ENCODE data around the gene CNKSR2.
"Not testable (repeated sequence)": the region's sequence is repeated elsewhere in the genome, so short reads cannot be mapped to it uniquely, and the experiment has no call there.

CNKSR2 gene

DNA sequence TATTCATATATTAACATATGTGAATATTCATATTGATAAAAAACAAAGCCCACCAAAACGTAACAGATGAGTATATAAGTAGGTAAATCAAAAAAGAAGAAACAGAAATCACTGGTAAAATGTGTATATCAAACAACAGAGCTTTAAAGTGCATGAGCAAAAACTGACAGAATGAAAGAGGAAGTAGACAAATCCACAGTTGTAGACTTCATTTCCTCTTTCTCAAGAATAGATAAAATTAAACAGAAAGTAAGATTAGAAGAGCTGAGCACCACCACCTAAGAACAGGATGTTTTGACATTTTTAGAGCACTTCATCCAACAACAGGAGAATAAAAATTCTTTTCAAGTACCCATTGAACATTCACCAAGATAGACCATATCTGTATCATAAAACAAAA, 64.6 kb downstream of the CNKSR2 start:
- FAIRE-seq = no peak

DNA sequence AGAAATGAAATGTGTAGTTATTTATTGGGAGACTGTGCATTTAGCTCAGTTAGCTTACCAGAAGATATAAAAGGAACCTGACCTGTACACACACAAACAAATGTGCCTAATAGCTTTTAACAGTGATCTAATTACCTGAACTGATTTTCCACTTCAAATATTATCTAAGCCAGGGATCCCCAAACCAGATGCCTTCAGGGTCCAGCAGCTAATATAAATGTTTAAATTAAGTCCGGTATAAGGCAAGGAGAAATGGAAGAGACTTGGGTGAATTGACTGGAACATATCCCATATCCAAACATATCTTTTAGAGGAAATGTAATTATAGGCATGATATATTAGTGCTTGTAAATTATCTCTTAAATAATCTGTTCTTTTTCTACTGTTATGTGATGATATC, 66.7 kb downstream of the CNKSR2 start:
- no peak for DNase-seq (ENCODE audit: low spot score)
- FAIRE-seq = no peak

More for the DNA sequence above, 64.6 kb downstream of the CNKSR2 start:
- no peak for DNase-seq (ENCODE audit: low spot score)

DNA sequence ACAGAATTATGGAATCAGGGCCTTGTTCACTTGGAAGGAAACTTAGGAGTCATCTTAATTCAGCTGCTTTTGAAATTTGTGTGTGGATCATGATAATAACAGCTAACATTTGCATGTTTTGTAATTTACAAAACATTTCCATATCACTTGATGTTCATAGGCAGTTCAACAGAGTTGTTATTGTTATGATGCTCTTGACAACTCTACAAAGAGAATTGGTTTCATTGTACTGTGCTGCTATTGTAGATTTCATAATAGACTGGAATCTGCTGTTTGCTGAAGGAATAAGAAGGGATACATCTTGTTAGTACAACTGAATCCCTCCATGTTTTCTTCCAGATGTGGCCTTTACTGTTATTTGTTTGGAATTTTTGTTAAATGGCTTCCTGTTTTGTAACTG, 83.5 kb downstream of the CNKSR2 start:
- DNase-seq (ENCODE audit: low spot score) (no peak), FAIRE-seq (no peak)

DNA sequence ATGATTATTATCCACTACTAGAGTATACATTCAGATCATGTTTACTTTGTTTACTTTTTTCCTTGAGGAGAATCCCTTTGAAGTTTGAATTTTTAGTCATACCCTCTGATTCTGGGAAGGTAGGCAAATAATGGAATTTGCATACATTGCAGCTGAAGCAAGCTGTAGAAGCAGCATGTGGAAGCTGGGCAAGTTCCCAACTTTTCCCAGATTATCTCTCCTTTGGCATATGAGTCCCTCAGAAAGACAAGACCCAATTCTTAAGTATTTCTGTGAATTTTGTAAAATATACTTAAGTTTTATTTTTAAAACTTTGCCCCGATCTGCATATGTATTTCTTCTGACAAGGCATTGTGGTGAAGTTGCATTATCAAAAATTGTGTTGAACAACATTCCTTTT, 94.9 kb downstream of the CNKSR2 start:
- DNase-seq (ENCODE audit: low spot score) (no peak), FAIRE-seq (no peak)

DNA sequence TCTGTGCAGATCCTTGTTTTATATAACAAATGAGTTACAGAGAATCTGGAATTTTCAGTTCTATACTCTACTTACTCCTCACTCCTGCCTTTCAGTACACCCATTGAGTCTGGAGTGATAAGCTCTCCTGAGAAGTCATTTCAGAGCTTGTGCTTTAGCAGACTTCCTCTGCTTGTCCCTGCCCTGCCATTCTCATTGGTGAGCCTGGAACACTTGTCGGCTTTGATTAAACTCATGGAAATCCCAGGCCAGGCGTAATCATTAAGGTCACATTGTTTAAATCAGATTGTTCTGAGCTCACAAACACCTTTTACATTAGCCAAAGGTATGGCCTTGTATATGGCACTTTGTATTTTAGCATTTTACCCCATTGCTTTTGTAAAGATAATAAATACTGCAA, 102.7 kb downstream of the CNKSR2 start:
- FAIRE-seq = no peak
- DNase-seq (ENCODE audit: low spot score) = no peak

DNA sequence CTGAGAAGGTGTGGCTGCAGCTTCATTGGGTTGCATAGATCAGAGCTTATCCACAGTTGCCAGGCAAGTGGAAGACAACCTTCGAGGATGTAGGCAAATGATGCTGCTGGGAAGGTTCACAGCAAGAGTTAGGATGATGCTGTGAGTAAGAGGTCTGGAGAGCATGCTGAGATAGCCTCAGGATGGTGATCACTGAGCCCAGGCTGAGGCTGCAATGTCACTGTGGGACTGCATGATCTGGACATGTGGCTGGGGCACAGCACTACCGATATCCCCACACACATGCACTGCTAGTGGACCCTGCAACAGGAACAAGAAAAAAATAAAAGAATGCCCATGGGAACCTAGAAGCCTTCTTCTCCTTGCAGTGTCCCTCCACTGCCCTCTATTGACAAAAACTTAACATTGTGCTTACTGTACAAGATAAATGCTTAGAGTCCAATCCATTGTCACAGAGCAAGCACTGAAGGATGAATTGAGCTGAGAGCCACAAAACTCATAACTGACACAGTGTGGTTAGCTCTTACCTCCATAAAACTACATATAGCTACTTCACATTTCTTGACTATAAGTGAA, 105.6 kb downstream of the CNKSR2 start:
- FAIRE-seq = no peak

DNA sequence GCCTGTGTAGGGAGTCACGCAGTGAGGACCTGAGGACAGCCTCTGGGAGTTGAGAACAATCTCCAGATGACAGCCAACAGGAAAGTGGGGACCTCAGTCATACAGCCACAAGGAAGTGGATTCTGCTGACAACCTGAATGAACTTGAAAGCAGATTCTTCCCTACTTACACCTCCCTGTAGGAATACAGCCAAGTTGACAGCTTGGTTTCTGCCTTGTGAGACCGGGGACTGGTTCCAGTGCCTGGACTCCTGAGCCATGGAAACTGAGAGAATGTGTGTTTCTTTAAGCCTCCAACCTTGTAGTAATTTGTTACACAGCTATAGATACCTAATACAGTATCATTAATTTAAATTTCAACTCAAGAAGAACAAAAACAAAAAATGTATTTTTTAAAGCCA, 107.5 kb downstream of the CNKSR2 start:
- FAIRE-seq = no peak

More for the DNA sequence above, 105.6 kb downstream of the CNKSR2 start:
- DNase-seq (ENCODE audit: low spot score) = peak; percentile 4

DNA sequence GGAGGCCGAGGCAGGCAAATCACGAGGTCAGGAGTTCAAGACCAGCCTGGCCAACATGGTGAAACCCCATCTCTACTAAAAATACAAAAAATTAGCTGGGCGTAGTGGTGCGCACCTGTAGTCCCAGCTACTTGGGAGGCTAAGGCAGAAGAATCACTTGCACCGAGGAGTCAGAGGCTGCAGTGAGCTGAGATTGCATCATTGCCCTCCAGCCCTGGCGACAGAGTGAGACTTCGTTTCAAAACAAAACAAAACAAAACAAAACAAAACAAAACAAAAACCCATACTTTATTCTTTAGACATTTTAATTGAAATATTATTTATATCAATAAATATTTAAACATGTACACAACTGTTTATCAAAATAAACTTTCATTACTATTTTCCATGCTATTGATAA, 109.8 kb downstream of the CNKSR2 start:
- not testable (repeated sequence) for FAIRE-seq; DNase-seq (ENCODE audit: low spot score)

More for the DNA sequence above, 107.5 kb downstream of the CNKSR2 start:
- no peak for DNase-seq (ENCODE audit: low spot score)

DNA sequence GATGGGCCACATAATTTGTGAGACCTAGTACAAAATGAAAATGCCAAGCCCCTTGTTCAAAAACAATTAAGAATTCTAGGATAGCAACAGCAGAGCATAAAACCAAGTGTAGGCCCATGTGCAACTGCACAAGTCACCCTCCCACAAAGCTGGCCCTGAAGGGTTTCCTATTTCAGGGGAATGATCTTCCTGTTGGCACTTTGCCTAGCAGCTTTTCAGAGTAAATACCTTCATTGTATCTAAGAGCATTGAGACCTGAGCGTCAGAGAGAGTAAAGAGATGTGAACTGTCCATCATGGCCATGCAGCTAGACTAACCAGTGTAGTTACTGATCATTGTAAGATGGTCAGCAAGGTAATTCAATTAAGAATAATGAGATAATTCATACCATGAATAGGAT, 113.6 kb downstream of the CNKSR2 start:
- DNase-seq (ENCODE audit: low spot score) = no peak
- FAIRE-seq = no peak

DNA sequence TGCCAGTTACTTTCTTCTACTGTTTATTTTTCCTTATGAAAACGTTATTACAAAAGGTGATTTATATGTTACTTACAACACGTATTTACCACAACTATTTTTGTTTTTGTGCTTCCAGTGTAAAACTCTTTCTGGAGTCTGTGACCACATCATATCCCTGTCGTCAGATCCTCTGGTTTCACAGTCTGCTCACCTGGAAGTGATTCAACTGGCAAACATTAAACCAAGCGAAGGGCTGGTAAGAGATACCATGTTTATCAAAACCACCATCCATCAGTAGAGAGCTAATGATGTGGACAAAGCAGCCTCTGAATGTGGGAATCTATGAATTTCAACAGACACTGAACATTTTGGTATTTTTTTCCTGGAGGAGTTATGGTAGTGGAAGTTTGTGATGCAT, 116.1 kb downstream of the CNKSR2 start:
- FAIRE-seq (no peak), DNase-seq (ENCODE audit: low spot score) (no peak)

DNA sequence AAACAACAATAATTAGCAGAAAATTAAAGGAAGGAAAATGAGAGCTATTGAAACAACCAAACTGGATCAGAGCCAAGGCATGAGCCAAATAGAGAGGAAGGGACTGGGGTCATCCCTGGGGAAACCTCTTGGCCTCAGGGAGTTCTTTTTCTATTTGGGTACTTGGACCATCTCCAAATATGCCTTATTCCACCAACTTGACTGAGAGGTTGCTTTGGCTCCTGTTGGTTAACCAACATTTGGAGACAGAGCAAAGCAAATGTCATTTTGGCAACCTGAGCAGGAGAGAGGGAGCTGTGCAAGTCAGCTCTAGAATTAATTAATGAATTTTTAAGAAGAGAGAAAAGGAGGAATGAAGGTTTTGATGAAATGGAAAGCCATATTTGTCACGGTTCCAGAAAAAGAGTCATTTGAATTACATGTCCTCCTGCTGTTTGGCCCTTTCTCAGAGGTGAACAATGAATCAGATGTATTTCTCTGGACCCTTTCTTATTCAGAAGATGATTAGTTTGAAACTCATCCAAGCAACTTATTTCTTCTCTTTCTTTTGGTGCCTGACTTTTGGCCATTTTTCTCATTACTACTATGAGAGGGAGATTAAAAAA, 119.1 kb downstream of the CNKSR2 start:
- FAIRE-seq = no peak
- DNase-seq (ENCODE audit: low spot score) = no peak

DNA sequence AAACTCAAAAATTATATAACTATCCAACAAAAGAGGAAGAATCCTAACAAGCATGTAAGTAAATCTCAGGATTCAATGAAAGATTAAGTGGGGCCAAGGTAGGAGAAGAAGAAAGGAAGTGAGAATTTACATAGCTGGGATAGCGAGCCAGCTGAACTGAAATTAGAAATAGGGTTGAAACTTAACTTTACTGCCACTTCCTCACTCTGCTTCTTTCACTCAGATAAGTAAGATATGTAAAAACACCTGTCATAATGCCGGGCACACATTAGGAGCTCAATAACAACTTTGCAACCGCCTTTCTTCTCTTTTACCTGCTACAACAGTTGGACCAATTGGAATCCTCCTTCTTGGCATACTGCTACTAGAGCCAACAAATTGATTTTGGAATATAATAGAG, 129.4 kb downstream of the CNKSR2 start:
- DNase-seq (ENCODE audit: low spot score) (no peak), FAIRE-seq (no peak)

DNA sequence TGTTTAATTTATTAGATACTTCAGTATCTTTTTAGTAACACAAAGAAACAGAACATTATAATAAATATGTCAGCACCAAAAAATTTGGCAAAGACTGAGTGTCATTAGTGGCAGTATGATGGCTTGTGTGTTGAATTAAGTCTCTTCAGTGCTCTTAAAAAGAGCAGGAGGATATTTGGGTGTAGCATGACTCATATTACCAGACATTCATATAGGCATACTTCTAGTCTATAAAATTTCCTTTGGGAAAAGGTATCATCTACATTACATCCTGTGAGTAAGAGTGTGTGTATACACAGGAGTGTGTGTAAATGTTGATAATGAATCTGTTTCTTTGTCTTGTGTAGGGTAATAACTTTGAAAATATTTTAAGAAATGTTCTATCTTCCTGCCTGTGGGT, 135.7 kb downstream of the CNKSR2 start:
- FAIRE-seq (no peak), DNase-seq (ENCODE audit: low spot score) (no peak)

DNA sequence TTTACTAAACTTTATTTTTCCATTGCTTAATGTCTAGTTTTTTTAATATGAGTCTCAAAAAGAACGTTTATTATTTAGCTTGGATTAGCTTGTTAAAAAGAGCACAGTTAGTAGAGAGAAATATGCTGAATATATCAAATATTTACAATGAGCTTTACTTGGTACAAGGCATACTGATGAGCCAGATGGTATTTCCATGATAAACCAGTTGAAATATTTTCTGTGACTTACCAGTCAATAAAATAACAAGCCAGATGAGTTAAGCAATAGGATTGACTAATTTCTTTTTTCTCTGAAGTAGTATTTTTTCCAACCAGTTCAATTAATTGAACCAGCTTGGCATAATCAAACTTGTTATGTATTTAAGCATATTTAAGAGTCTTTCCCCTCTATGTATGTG, 149.8 kb downstream of the CNKSR2 start:
- DNase-seq (ENCODE audit: low spot score) = no peak
- no peak for FAIRE-seq

DNA sequence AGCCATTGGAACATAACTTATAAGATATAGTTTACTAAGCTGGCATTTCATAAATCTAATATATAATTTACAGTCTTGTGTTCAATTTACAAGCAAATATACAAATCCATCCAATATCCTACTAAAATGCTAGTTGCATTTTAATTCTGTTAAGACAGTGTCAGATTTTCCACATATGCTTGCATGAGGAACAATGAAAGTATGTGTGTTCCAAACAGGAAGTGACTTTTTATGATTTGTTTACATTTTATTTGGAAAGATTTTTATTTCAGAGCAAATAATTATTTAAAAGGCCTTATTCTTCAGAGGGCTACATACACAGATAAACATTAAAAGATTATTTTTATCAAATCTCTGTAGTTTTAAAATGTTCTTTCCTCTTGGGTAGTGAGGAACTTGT, 153.9 kb downstream of the CNKSR2 start:
- no peak for DNase-seq (ENCODE audit: low spot score)
- no peak for FAIRE-seq

DNA sequence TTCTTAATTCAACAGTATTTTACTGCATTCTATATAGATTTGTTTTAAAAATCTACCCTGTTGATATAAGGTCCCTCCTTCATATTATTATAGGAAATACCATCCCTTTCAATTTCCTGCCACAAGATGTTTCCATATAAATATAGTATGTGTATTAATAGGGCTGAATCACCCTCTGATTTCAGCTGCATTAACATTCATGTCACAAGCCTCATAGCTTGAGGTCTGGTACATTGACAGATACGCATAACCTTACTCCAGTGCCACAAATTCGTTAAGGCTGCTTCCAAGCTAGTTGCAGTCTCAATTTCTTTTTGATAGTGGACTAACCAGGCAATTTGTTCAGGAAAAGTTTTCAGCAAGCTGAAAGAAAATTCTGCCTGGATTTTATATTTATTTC, 155.6 kb downstream of the CNKSR2 start:
- DNase-seq (ENCODE audit: low spot score) (no peak), FAIRE-seq (no peak)

DNA sequence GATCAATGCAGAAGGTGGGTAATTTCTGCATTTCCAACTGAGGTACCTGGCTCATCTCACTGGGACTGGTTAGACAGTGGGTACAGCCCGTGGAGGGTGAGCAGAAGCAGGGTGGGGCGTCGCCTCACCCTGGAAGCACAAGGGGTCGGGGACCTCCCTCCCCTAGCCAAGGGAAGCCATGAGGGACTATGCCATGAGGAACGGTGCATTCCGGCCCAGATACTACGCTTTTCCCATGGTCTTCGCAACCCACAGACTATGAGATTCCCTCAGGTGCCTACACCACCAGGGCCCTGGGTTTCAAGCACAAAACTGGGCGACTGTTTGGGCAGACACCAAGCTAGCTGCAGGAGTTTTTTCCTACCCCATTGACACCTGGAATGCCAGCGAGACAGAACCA, 170.4 kb downstream of the CNKSR2 start:
- not testable (repeated sequence) for FAIRE-seq

DNA sequence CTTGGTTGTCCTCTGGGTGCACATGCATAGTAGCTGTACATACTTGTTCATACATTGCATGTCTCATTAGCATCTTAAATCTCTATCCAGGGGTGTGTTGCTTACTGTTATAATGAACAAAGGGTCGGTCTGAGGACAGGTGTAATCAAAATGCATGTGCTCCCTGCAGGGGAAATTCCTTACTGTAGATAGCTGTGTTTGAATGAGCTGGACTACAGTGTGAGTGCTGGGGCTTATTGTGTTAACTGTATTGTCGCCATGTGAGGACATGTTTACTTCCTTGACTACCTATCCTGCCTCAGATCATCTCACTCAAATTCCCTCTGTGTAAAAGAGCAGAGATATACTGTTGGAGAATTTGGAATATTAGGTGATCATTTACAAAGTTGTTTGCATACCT, 185.2 kb downstream of the CNKSR2 start:
- no peak for DNase-seq (ENCODE audit: low spot score)

More for the DNA sequence above, 170.4 kb downstream of the CNKSR2 start:
- not testable (repeated sequence) for DNase-seq (ENCODE audit: low spot score)

DNA sequence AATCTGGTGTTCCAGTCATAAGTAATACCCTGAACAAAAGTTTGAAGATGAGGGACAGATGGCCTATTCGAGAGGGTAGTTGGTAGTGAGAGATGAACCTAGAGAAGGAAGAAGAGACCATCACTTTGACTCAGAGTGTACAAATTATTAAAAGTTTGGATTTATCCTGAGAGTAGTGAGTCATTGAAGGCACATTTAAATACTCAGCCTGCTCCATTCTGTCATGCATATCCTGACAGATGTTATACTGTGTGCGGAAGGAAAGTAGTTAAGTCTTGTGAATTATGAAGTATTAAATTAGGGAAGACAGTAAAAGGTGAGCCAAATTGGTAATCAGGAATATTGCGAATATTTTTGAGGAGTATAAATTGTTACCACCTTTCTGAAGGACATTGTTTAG, 190.8 kb downstream of the CNKSR2 start:
- DNase-seq (ENCODE audit: low spot score) = no peak
- FAIRE-seq = no peak

More for the DNA sequence above, 185.2 kb downstream of the CNKSR2 start:
- no peak for FAIRE-seq

DNA sequence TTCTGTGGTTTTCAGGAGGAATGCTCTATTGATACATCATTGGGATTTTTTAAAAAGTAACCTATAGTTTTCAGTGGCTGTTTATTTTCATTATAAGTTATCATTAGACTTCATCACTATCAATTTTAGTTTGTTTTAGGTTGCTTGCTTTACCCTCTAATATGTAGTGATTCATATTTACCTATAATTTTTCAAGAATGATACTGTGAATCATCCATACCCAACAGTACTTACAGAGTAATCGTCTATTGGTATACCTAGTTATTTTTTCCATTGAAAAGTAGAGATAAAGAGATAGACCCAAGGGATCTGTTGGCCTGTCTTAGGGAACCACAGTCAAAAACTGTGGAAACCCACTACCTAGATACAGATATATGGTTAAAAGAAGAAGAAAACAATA, 200.6 kb downstream of the CNKSR2 start:
- DNase-seq (ENCODE audit: low spot score) = no peak
- FAIRE-seq = no peak

DNA sequence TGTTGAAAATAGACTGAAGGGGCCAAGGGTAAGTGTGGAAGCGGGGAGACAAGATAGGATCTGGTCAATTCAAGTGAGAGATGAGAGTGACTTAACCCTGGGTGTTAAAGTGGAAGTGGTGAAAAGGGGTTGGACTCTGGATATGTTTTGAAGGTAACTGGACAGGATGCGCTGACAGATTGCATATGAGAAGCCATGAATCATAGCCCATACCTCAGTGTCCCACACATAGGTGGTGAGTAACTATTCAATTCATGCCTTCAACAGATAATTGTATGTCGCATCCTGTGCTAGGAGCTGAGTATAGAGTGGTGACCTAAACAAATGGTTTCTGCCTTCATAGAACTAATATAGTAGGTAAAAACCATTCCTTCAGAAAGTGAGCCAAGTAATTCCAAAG, 207.3 kb downstream of the CNKSR2 start:
- no peak for DNase-seq (ENCODE audit: low spot score)
- FAIRE-seq = no peak

DNA sequence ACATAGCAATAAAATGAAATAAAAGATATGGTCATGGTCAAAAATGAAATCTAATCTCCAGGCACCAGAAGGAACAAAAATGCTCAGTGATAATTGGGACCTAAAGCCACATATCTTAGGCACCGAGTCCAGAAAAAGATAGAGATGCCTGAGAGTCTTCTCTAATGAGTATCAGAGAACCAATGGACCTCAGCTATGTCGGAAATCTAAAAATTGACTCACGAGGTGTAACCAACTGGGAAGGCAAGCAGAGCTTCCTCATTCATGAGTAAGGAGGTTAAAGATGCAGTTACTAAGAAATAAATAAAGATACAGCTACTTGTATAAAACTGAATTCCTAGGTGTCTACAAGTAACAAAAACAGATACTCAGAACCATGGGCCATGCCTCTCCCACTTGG, 211.8 kb downstream of the CNKSR2 start:
- FAIRE-seq = no peak
- DNase-seq (ENCODE audit: low spot score) = no peak

DNA sequence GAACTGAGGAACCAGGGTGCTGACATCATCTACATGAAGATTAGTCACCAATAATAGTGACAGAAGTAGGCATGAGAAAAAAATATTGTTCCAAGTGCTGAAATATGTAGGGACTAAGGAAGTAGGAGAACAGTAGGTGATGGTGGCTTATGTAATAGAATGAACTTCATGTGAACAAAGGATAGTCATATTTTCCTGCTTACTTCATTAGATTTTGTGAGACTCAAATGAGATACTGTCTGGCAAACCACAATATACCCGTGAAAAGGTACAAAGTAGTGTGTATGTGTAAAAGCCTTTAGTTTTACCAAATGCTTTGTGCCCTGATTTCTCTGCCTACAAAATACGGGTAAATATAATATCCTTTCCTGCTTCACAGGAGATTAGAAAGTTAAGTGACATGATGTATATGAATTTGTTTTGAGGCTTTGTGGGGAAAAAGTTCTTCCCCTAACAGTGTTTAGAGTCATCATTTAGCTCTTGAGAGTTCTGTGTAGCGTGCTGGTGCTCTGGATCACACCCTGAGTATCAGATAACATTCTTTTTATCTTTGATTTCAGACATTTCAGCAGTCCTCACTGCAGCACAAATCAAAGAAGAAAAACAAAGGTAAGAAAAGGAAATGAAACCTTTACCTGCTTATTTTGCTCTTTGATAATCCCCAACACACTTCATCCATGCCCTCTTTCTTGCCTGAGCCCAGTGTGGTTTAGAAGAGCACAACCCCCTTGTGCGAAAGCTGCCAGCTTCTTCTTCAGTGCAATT, 216.0 kb downstream of the CNKSR2 start:
- DNase-seq (ENCODE audit: low spot score) (no peak), FAIRE-seq (no peak)

Data from RCC 7860 (cell line).